ENCODE data around the gene VAV2.
"Not testable (repeated sequence)": the region's sequence is repeated elsewhere in the genome, so short reads cannot be mapped to it uniquely, and the experiment has no call there.

VAV2 gene

GRCh38 chr9:133913571-133914369, 78.4 kb downstream of the VAV2 start:
- no peak for DNase-seq

- no peak for DNase-seq
These were observed 81.1 kb downstream of the VAV2 start for GRCh38 chr9:133910855-133911514.

- no peak for DNase-seq
These were observed 84.9 kb downstream of the VAV2 start for GRCh38 chr9:133906932-133907910.

- no peak for DNase-seq
These were observed 85.9 kb downstream of the VAV2 start for GRCh38 chr9:133906218-133906617.

DNA sequence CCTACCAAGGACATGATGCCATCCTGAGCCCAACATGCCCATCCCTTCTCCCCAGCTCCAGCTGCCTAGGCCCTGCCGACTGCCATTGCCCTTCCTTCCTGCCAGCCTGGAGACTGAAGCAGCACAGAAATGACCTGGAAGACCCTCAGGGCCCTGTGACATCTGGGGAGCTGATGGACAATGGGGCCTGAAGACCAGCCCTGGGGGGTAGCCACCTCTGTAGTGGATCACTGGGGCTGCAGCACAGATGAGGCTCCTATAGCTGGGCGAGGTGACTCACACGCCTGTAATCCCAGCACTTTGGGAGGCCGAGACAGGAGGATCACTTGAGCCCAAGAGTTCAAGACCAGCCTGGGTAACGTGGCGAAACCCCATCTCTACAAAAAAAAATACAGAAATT, 86.6 kb downstream of the VAV2 start:
- DNase-seq: no peak

DNA sequence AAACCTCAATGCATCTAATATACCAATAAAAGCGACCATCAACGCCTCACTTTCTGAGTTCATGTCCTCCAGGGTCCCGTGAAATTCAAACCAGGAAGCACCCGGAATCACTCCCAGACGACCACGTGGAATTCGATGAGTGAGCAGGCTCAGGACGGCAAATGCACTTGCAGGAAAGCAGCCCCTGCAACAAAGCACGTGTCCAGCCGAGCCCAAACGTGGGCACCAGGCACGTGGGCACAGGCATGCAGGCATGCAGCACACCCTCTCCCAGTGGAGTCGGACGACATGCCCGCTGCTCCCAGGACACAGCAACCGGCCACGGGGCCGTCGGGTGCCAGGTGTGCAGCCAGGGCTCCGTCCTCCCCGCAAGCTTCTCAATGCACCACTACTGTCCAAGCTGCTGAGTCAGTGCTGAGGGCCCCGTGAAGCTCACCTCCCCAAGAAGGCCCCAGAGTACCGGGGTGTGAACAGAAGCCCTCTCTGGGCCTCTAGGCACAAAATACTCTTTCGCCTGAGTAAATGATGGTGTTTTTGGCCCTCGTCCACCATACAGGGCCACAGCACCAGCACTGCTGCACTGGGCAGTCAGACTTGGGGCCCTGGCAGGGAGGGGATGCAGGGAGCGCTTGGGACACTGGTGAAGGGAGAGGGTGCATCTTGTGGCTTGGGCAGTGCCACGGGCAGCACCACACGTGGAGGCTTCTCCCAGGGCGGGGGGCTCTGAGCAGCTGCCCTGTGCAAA, 87.6 kb downstream of the VAV2 start:
- DNase-seq: no peak

- DNase-seq: no peak
These were observed 90.8 kb downstream of the VAV2 start for GRCh38 chr9:133901184-133901835.

DNA sequence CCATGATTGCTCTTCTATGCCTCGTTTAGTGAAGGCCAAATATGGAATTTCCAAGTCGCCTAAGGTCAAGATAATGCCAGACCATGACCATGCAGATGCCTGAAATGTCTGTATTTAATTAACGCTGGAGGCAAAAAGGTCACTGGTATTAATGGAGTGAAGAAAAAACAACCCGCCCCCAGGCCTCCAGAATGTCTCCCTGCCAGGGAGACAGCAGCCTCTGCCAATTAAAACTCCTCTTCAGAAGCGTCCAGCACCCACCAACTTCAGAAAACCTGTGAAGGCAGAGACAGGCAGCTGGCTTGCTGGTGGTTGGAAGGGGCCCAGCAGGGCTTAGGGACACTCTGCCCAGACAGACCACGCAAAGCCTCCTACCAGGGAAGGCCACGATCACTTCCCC, 94.4 kb downstream of the VAV2 start:
- no peak for DNase-seq

GRCh38 chr9:133896007-133896406, 96.1 kb downstream of the VAV2 start:
- not testable (repeated sequence) for DNase-seq

DNA sequence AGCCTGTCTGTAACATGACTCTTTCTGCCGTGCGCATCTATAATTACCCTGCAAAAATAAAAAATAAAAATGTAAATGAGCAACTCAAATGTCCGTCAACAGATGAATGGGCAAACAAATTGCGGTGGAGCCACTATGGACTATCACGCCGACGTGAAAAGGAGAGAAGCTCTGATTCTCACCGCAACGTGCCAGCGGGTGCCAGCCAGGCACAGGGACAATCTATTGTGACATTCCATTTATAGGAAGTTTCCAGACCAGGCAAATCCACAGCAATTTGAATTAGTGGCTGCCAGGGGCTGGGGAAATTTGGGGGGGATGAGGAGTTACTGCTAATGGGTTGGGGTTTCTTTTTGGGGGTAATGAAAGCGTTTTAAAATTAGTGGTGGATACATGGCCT, 96.8 kb downstream of the VAV2 start:
- DNase-seq: no peak

DNA sequence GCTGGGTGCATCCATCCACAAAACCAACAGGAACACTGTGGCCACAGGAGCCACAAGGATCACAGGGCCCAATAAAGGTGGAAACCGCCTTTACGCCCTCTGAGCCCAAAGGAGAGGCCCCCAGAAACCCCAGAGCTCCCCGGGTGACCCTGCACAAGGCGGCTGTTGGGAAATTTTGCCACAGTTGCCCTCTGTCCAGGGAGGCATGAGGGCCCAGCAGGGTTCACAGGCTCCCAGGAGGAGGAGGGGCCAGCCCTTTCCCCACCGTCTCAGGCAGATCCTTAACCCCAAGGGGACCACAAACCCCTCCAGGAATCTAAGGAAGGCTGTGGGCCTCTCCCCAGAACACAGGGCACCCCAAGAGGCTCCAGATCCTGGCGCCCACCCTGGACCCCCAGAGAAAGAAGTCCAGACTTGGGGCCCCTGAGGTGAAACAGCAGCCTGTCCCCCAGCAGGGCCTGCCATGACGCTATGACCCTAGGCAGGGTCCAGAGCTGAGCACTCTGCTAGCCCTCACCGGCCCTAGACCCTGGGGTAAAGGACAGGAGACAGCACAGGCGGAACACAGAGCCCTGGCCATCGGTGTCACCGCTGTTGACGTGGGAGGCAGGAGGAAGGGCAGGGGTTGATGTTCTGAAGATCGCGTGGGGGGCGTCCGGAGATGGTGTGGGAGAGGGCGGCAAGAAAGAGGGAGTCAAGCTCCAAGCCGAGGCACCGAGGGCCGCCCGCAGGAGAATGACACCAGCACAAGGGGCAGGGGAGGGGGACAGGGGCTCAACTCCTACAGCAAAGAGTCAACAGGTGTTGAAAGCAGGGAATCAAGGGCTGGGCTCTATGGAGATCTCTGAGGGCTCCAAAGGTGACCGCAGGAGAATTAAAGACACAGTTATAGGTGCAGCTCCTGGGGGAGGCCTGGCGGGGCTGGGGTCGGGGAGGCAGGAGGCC, 97.5 kb downstream of the VAV2 start:
- DNase-seq: no peak

GRCh38 chr9:133893191-133893994, 98.7 kb downstream of the VAV2 start:
- no peak for DNase-seq

DNA sequence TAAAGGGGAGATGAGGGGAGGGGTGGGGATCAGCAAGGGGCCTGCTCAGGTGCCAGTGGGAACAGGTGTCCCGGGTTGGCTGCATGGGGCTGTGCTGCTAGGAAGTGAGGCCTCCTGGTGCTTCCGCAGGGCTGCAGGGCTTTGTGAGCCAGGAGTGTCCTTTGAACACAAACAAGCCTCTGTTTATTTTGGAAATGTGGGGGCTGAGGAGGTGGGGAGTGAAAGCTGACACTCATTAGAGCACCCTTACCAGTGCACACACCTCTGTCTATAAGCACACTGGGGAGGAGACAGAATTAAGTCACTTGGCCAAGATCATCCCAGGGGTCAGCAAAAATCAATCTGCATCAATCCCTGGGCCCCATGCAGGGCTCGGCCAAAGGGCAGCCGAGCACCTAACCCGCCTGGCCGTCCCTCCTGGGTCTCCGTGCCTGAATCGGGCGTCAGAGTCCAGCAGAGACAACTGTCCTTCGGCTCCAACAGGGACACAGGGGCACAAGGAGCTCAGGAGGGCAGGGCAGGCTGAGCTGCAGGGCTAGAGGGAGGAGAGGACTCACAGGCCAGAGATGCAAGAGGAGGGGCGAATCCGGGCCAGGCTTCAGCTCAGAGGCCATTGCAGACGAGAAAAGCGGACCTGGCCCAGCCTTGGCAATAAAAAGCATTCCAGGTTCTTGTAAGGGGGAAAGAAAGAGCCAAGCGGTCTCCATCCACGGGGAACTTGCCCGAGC, 99.8 kb downstream of the VAV2 start:
- DNase-seq: no peak

DNA sequence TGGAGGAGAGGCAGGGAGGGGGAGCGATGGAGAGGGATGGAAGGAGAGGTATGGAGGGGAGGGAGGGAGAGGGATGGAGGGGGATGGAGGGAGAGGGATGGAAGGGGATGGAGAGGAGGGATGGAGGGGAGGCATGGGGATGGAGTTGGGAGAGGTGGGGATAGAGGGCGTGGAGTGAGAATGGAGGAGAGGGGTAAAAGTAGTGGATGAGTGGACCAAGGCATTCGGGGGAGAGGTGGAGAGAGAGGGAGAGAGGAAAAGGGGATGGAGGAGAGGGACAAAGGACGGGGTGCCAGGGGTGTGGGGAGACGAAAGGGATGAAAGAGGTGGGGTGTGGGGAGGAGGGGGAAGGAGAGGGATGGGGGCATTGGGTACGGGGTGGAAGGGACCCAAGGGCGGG, 100.4 kb downstream of the VAV2 start:
- DNase-seq: no peak

DNA sequence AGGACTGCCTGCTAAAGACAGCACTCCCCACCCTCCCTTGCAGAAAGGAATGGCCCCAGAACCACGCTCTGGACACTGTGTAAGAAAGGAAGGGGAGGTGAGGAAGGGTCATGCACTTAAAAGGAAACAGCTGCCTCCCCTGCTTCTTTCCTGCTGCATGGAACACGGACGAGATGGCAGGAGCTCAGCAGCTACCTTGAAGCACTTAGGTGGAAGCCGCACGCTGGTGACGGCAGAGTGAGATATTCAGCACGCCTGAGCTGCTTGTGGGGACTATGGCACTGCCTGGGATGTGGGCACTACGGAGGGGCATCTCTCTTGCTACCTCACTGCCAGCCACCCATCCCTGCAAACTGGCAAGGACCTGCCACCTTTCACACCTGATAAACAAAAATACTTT, 101.5 kb downstream of the VAV2 start:
- DNase-seq: no peak

DNA sequence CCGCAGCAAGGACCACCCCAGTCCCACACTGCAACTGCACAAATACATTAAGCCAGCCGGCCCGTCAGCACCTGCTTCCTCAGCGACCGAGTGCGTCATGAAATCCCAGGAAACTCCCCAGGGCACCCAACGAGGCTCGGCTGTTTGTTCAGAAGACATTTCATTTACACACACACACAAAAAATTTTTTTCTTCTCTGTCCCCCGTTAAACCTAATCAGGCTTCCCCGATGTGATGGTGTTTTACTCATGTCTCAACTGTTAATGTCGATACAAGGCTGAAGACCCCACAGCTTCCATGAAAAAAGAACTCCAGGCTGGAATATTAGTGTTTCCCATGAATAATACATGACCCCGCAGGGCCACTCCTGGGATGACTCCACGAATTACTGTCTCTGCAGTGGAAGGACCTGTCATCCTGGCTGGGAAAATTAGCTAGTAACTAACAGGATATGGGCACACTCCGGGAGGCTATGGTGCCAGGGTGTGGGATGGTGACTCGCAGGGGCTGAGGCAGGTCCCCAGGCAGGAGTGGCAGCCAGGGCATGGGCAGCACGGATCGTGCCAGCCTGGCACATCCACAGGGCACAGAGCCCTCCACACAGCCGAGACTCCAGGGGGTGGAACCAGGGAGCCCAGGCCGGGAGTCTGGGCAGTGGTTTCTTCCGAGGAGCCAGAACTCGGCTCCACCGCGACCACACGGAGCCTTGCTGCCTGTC, 102.4 kb downstream of the VAV2 start:
- DNase-seq: no peak

GRCh38 chr9:133888809-133889491, 103.2 kb downstream of the VAV2 start:
- no peak for DNase-seq

All from NCI-H187 treated with DMSO at 0.1 percent for 48 hours (cell line).